Stromal cell of bone marrow (primary cell): ENCODE measurements around the gene PKD1L1.
"Not testable (repeated sequence)": the region's sequence is repeated elsewhere in the genome, so short reads cannot be mapped to it uniquely, and the experiment has no call there.

ENCODE experiments used
- DNase-seq: peaks from one replicate; pipeline ENCODE4 v3.0.0-alpha.2; 2012; ENCODE audit warnings: low read depth

The PKD1L1 gene

GRCh38 chr7:47954231-47954911 lies 6.1 kb upstream of the PKD1L1 start:
- no peak for DNase-seq

GRCh38 chr7:47953822-47954221 lies 5.6 kb upstream of the PKD1L1 start:
- DNase-seq: no peak

GRCh38 chr7:47952224-47952623 lies 4.0 kb upstream of the PKD1L1 start:
- no peak for DNase-seq

GRCh38 chr7:47951374-47951773 lies 3.1 kb upstream of the PKD1L1 start:
- DNase-seq: no peak

- DNase-seq: no peak
Measured at GRCh38 chr7:47950714-47951113, 2.4 kb upstream of the PKD1L1 start.

GRCh38 chr7:47949703-47950102 lies 1.4 kb upstream of the PKD1L1 start:
- DNase-seq: no peak

- DNase-seq: no peak
Measured at GRCh38 chr7:47947355-47947749, 914 bp downstream of the PKD1L1 start.

GRCh38 chr7:47946581-47947354 lies 1.5 kb downstream of the PKD1L1 start:
- DNase-seq: no peak

- DNase-seq: peak; percentile 43
Measured at GRCh38 chr7:47945261-47946015, 2.8 kb downstream of the PKD1L1 start.

GRCh38 chr7:47944536-47945260 lies 3.6 kb downstream of the PKD1L1 start:
- no peak for DNase-seq

GRCh38 chr7:47943676-47944474 lies 4.4 kb downstream of the PKD1L1 start:
- DNase-seq: no peak

GRCh38 chr7:47942651-47943050 lies 5.6 kb downstream of the PKD1L1 start:
- not testable (repeated sequence) for DNase-seq

- DNase-seq: no peak
Measured at GRCh38 chr7:47942132-47942531, 6.1 kb downstream of the PKD1L1 start.

GRCh38 chr7:47941136-47941844 lies 7.0 kb downstream of the PKD1L1 start:
- peak; percentile 43 for DNase-seq

GRCh38 chr7:47940088-47941013 lies 7.9 kb downstream of the PKD1L1 start:
- no peak for DNase-seq

GRCh38 chr7:47939425-47940036 lies 8.7 kb downstream of the PKD1L1 start:
- no peak for DNase-seq

GRCh38 chr7:47938574-47939165 lies 9.6 kb downstream of the PKD1L1 start:
- DNase-seq: no peak

- no peak for DNase-seq
Measured at GRCh38 chr7:47937711-47938573, 10.3 kb downstream of the PKD1L1 start.
